Breast epithelium (tissue), 4 donors: ENCODE results near the gene SUPT20HL2. TPM values are rescaled to one million over a fixed set of nuclear protein-coding genes. Genes with fewer than 3 reads are reported as not detected.

Source experiments
- DNase-seq, 2 donors: peaks; one replicate each; pipeline ENCODE4 v3.0.0-alpha.2; 2019; ENCODE audit warnings: low spot score in 2 of 2
- H3K27ac ChIP-seq, 2 donors: fragments of 200-600 bp; sonication (generic) in 1 of 2; one replicate each; pipeline ENCODE4 v1.5.1; 2016 to 2019; ENCODE audit warnings: mild to moderate bottlenecking in 1 of 2
- H3K27me3 ChIP-seq, 2 donors: fragments of 200-600 bp; sonication (generic) in 1 of 2; one replicate each; pipeline versions ENCODE4 v1.5.1 to v1.6.0; 2017 to 2019; ENCODE audit warnings: control low read depth in 1 of 2, mild to moderate bottlenecking in 1 of 2
- H3K36me3 ChIP-seq: fragments of 200-600 bp; one replicate; pipeline ENCODE4 v1.5.1; 2019
- H3K4me1 ChIP-seq, 2 donors: fragments of 200-600 bp; sonication (generic); one replicate each; pipeline ENCODE4 v1.5.1; 2016 to 2019; ENCODE audit warnings: control low read depth in 1 of 2
- H3K4me3 ChIP-seq, 3 donors: fragments of 200-600 bp; sonication (generic); 1 replicate in 2 of 3; 2 replicates in 1 of 3; pipeline ENCODE4 v1.5.1; 2016 to 2019; ENCODE audit warnings: mild to moderate bottlenecking in 3 of 3, moderate library complexity in 2 of 3
- H3K9me3 ChIP-seq, 2 donors: fragments of 200-600 bp; sonication (generic) in 1 of 2; one replicate each; pipeline ENCODE4 v1.5.1; 2016 to 2019; ENCODE audit warnings: control low read depth in 1 of 2
- CTCF ChIP-seq, 3 donors: fragments of 450-650 bp; IDR thresholded peaks; one replicate each; pipeline ENCODE4 v1.5.1; 2016 to 2017; ENCODE audit warnings: antibody characterized with exemption in 3 of 3, mild to moderate bottlenecking in 3 of 3, moderate library complexity in 3 of 3
- POLR2A ChIP-seq: fragments of 450-650 bp; IDR thresholded peaks from one replicate; pipeline ENCODE4 v1.6.1; 2016; ENCODE audit warnings: antibody characterized with exemption, mild to moderate bottlenecking, moderate library complexity
- POLR2AphosphoS5 ChIP-seq, 3 donors: sonication (generic); formaldehyde crosslinking; IDR thresholded peaks; one replicate each; pipeline ENCODE4 v1.6.1; 2017; ENCODE audit warnings: antibody characterized with exemption in 3 of 3
- intact Hi-C: fragments of 100-400 bp; cut with DNase I; formaldehyde crosslinking; loops from one replicate; pipeline ENCODE4 v1.15.1; 2023; ENCODE audit warnings: low total_unique reads
- total RNA-seq, 3 donors: library from RNA; depleted of rRNA; stranded (reverse); fragments of >200 nt; gene quantifications; one replicate each; pipeline ENCODE4 v1.1.0, GENCODE V29; 2016

Gene SUPT20HL2
- total RNA-seq, 3 donors from 2014 or later: not detected

GRCh38 chrX:24294619-24295018 lies 19.2 kb downstream of the SUPT20HL2 start:
- H3K36me3 ChIP-seq: no peaks in the 10 kb centered on the region
- TF ChIP-seq POLR2A (no peak), CTCF (IDR thresholded peaks at IDR 0.05) (no peak), POLR2AphosphoS5 (IDR thresholded peaks at IDR 0.05) (no peak)
- DNase-seq: no peak
- peaks cover 0 to 47% of the 10 kb centered on the region in 2 donors for H3K27me3 ChIP-seq
- no peak overlapping the region for H3K4me3 ChIP-seq
- H3K4me1 ChIP-seq: no peaks in the 10 kb centered on the region
- intact Hi-C loops: no loop called here
- H3K9me3 ChIP-seq: no peaks in the 10 kb centered on the region
- H3K27ac ChIP-seq: no peak overlapping the region

- intact Hi-C loops: no loop called here
- H3K9me3 ChIP-seq: no peaks in the 10 kb centered on the region
- no peak for DNase-seq
- TF ChIP-seq POLR2A: no peak
- no peak for TF ChIP-seq POLR2AphosphoS5 (IDR thresholded peaks at IDR 0.05)
- no peak for TF ChIP-seq CTCF (IDR thresholded peaks at IDR 0.05)
- no peaks in the 10 kb centered on the region for H3K36me3 ChIP-seq
- H3K4me3 ChIP-seq: no peak overlapping the region
- H3K27me3 ChIP-seq: peaks cover 0 to 52% of the 10 kb centered on the region in 2 donors
- H3K27ac ChIP-seq: peak overlapping the region in 1 of 2 donors; percentile 41
- no peaks in the 10 kb centered on the region for H3K4me1 ChIP-seq
Observed at GRCh38 chrX:24293412-24293811, 20.5 kb downstream of the SUPT20HL2 start.

GRCh38 chrX:24292353-24292752 lies 21.5 kb downstream of the SUPT20HL2 start:
- DNase-seq: no peak
- TF ChIP-seq POLR2A (no peak), CTCF (IDR thresholded peaks at IDR 0.05) (no peak), POLR2AphosphoS5 (IDR thresholded peaks at IDR 0.05) (no peak)
- Histone ChIP-seq H3K9me3 (no peaks in the 10 kb centered on the region), H3K4me1 (no peaks in the 10 kb centered on the region), H3K4me3 (no peak overlapping the region), H3K27ac (peak overlapping the region in 1 of 2 donors; percentile 41), H3K36me3 (no peaks in the 10 kb centered on the region), H3K27me3 (peaks cover 0 to 45% of the 10 kb centered on the region in 2 donors)
- intact Hi-C loops: no loop called here

GRCh38 chrX:24285082-24285481 lies 28.8 kb downstream of the SUPT20HL2 start:
- Histone ChIP-seq H3K36me3 (no peaks in the 10 kb centered on the region), H3K9me3 (no peaks in the 10 kb centered on the region), H3K27me3 (peaks cover 0 to 30% of the 10 kb centered on the region in 2 donors), H3K4me1 (no peaks in the 10 kb centered on the region), H3K27ac (no peak overlapping the region), H3K4me3 (no peak overlapping the region)
- DNase-seq: no peak
- intact Hi-C loops: no loop called here
- TF ChIP-seq POLR2AphosphoS5 (IDR thresholded peaks at IDR 0.05): no peak
- no peak for TF ChIP-seq CTCF (IDR thresholded peaks at IDR 0.05)
- no peak for TF ChIP-seq POLR2A

GRCh38 chrX:24283127-24283794 lies 30.6 kb downstream of the SUPT20HL2 start:
- H3K4me3 ChIP-seq: no peak overlapping the region
- no peaks in the 10 kb centered on the region for H3K9me3 ChIP-seq
- peaks cover 0 to 42% of the 10 kb centered on the region in 2 donors for H3K27me3 ChIP-seq
- no peak for DNase-seq
- peak overlapping the region in 1 of 2 donors; percentile 38 for H3K27ac ChIP-seq
- intact Hi-C loops: no loop called here
- no peaks in the 10 kb centered on the region for H3K4me1 ChIP-seq
- no peaks in the 10 kb centered on the region for H3K36me3 ChIP-seq
- peak in 1 of 3 donors; percentile 18 for TF ChIP-seq POLR2AphosphoS5 (IDR thresholded peaks at IDR 0.05)
- no peak for TF ChIP-seq POLR2A
